BE2C (cell line): ENCODE data around the gene SLC25A41.

Experiments used
- DNase-seq: peaks from one replicate; pipeline ENCODE4 v3.0.0-alpha.2; 2020
- H3K27me3 ChIP-seq: fragments of 250-450 bp; sonication (Bioruptor Pico); 2 replicates; pipeline ENCODE4 v1.5.1; 2020; ENCODE audit warnings: mild to moderate bottlenecking
- H3K36me3 ChIP-seq: fragments of 250-450 bp; sonication (Bioruptor Pico); 2 replicates; pipeline ENCODE4 v1.5.1; 2020; ENCODE audit warnings: mild to moderate bottlenecking
- H3K4me1 ChIP-seq: fragments of 250-450 bp; sonication (Bioruptor Pico); 2 replicates; pipeline ENCODE4 v1.5.1; 2020
- H3K4me3 ChIP-seq: 2 replicates; pipeline ENCODE4 v1.5.1; 2011; ENCODE audit warnings: low read depth, low read length
- H3K9me3 ChIP-seq: fragments of 250-450 bp; sonication (Bioruptor Pico); 2 replicates; pipeline ENCODE4 v1.5.1; 2020
- CTCF ChIP-seq: IDR thresholded peaks from 2 replicates; pipeline ENCODE4 v1.5.1; 2012; ENCODE audit warnings: mild to moderate bottlenecking, low read depth, low read length

The SLC25A41 gene

DNA sequence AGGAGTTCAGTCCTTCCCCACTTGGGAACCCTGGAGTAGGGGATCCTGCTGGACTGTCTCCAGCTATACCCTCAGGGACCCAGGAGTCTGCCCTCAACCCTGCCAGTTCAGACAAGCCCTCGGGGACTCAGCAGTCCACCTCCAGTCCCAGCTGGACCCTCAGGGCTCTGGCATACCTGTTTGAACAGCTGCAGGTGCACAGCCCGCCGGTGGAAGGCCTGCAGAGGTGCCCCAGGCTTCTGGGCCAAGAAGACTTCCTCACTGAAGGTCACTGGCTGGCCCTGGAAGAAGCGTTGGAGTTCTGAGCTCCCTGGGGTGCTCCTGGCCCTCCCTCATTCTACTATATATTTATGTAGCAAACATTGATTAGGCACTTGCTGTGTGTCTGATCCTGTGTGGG lies 39.1 kb upstream of the SLC25A41 start:
- DNase-seq, result no peak
- no peak overlapping the region for H3K4me3 ChIP-seq
- no peak for TF ChIP-seq CTCF
- H3K4me1 ChIP-seq, result no peaks in the 10 kb centered on the region
- no peaks in the 10 kb centered on the region for H3K9me3 ChIP-seq
- H3K36me3 ChIP-seq, result no peaks in the 10 kb centered on the region
- peaks cover 4% of the 10 kb centered on the region; the same call in 1 of the 2 replicates for H3K27me3 ChIP-seq

DNA sequence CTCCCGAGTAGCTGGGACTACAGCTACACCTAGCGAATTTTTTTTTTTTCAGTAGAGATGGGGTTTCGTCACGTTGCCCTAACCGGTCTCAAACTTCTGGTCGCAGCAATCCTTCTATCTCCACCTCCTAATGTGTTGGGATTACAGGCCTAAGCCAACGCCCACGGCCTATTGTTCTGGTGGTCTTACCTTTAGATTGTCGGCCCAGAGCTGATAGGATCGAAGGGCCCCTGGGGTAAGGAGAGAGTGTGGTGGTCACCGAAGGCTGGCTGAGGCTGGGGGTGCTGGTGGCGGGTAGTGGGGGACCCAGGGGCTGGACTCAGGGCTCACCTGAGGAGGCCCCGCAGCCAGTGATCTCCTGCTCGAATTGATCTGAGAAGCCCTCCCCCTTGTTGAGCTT lies 37.5 kb upstream of the SLC25A41 start:
- no peaks in the 10 kb centered on the region for H3K36me3 ChIP-seq
- H3K4me3 ChIP-seq, result no peak overlapping the region
- DNase-seq, result no peak
- TF ChIP-seq CTCF, result no peak
- H3K9me3 ChIP-seq, result no peaks in the 10 kb centered on the region
- no peaks in the 10 kb centered on the region for H3K4me1 ChIP-seq
- H3K27me3 ChIP-seq, result peaks cover 6% of the 10 kb centered on the region; the same call in 1 of the 2 replicates

GRCh38 chr19:6470173-6470572 lies 36.6 kb upstream of the SLC25A41 start:
- no peak for DNase-seq
- Histone ChIP-seq H3K36me3 (no peaks in the 10 kb centered on the region), H3K9me3 (no peaks in the 10 kb centered on the region), H3K27me3 (peaks cover 13% of the 10 kb centered on the region), H3K4me1 (no peaks in the 10 kb centered on the region), H3K4me3 (no peak overlapping the region)
- TF ChIP-seq CTCF, result no peak

GRCh38 chr19:6467384-6467783 lies 33.8 kb upstream of the SLC25A41 start:
- TF ChIP-seq CTCF, result no peak
- Histone ChIP-seq H3K36me3 (no peaks in the 10 kb centered on the region), H3K4me1 (no peaks in the 10 kb centered on the region), H3K9me3 (no peaks in the 10 kb centered on the region), H3K4me3 (no peak overlapping the region), H3K27me3 (peaks cover 27% of the 10 kb centered on the region)
- no peak for DNase-seq

DNA sequence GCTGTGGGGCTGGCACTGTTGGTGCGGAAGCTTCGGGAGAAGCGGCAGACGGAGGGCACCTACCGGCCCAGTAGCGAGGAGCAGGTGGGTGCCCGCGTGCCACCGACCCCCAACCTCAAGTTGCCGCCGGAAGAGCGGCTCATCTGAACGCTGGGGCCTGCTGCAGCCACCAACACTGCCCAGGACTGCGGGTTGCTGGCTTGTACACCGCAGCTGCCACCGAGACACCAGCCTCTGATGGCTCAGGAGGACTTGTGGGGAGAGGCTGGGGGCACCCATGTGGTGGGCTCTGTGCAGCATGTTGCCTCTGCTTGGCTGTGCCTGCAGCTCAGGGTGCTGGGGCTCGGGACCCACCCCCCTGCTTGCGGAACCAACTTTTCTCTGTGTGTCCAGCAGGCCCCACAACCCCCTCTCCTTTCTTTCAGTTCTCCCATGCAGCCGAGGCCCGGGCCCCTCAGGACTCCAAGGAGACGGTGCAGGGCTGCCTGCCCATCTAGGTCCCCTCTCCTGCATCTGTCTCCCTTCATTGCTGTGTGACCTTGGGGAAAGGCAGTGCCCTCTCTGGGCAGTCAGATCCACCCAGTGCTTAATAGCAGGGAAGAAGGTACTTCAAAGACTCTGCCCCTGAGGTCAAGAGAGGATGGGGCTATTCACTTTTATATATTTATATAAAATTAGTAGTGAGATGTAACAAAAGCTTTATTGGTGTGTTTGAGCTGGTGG lies 33.1 kb upstream of the SLC25A41 start:
- Histone ChIP-seq H3K27me3 (peaks cover 27% of the 10 kb centered on the region), H3K4me3 (no peak overlapping the region), H3K4me1 (no peaks in the 10 kb centered on the region), H3K9me3 (no peaks in the 10 kb centered on the region), H3K36me3 (no peaks in the 10 kb centered on the region)
- no peak for DNase-seq
- TF ChIP-seq CTCF, result no peak

DNA sequence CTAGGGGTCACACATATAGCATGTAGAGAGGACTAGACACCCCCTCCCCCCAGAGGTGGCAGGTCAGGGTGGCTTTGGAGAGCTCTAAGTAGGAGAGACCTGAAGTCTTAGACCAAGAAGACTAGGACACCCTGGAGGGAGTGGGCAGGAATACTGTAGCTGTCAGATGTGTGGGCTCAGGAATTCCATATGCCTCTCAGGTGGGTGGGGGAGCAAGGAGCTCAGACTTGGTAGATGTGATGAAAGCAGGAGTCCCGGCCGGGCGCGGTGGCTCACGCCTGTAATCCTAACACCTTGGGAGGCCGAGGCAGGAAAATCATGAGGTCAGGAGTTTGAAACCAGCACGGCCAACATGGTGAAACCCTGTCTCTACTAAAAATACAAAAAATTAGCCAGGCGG lies 32.1 kb upstream of the SLC25A41 start:
- no peak for DNase-seq
- no peak overlapping the region for H3K4me3 ChIP-seq
- H3K4me1 ChIP-seq, result no peaks in the 10 kb centered on the region
- TF ChIP-seq CTCF, result no peak
- no peaks in the 10 kb centered on the region for H3K9me3 ChIP-seq
- H3K36me3 ChIP-seq, result no peaks in the 10 kb centered on the region
- H3K27me3 ChIP-seq, result peaks cover 27% of the 10 kb centered on the region
